ENCODE results near the gene GADD45G.

Gene GADD45G

GRCh38 chr9:89655056-89655989 is 50.5 kb downstream of the GADD45G start:
- DNase-seq: no peak

All from cortex of kidney (tissue), 1 donor.